Smooth muscle cell (in vitro differentiated cells): ENCODE measurements around the gene CALM3. TPM values are rescaled to one million over a fixed set of nuclear protein-coding genes. Genes with fewer than 3 reads are reported as not detected.

ENCODE experiments used
- DNase-seq: peaks from one replicate; lab custom pipeline; 2025; ENCODE audit not compliant: unreplicated experiment; lab: John Stamatoyannopoulos, UW
- H2AFZ ChIP-seq: fragments of 200-600 bp; sonication (generic); 2 replicates; pipeline ENCODE4 v1.6.0; 2016; ENCODE audit warnings: antibody characterized with exemption, low read depth, mild to moderate bottlenecking
- H3F3A ChIP-seq: fragments of 200-600 bp; sonication (generic); 2 replicates; pipeline ENCODE4 v1.6.0; 2017; ENCODE audit warnings: antibody characterized with exemption, low read depth
- H3K27ac ChIP-seq: fragments of 200-600 bp; sonication (generic); 2 replicates; pipeline ENCODE4 v1.5.1; 2016; ENCODE audit warnings: low read depth, mild to moderate bottlenecking
- H3K27me3 ChIP-seq: fragments of 200-600 bp; sonication (generic); 2 replicates; pipeline ENCODE4 v1.6.1; 2016; ENCODE audit warnings: low read depth, mild to moderate bottlenecking
- H3K36me3 ChIP-seq: fragments of 200-600 bp; sonication (generic); 2 replicates; pipeline ENCODE4 v1.5.1; 2016; ENCODE audit warnings: low read depth
- H3K4me1 ChIP-seq: fragments of 200-600 bp; sonication (generic); 2 replicates; pipeline ENCODE4 v1.5.1; 2016; ENCODE audit warnings: low read depth
- H3K4me2 ChIP-seq: fragments of 200-600 bp; sonication (generic); 2 replicates; pipeline ENCODE4 v1.6.0; 2016; ENCODE audit warnings: mild to moderate bottlenecking
- H3K4me3 ChIP-seq: fragments of 200-600 bp; sonication (generic); 2 replicates; pipeline ENCODE4 v1.5.1; 2016; ENCODE audit warnings: mild to moderate bottlenecking
- H3K79me2 ChIP-seq: fragments of 200-600 bp; sonication (generic); 2 replicates; pipeline ENCODE4 v1.6.0; 2016; ENCODE audit warnings: low read depth, mild to moderate bottlenecking
- H3K9ac ChIP-seq: fragments of 200-600 bp; sonication (generic); 2 replicates; pipeline ENCODE4 v1.6.0; 2016; ENCODE audit warnings: low read depth
- H3K9me3 ChIP-seq: fragments of 200-600 bp; sonication (generic); replicated peaks from 2 replicates; pipeline ENCODE4 v1.5.1; 2016; ENCODE audit warnings: low read depth
- H4K20me1 ChIP-seq: fragments of 200-600 bp; sonication (generic); 2 replicates; pipeline ENCODE4 v1.6.0; 2016; ENCODE audit warnings: low read depth
- WGBS: methylation state at CpG from one replicate; pipeline ENCODE4 v1.1.7; 2016; ENCODE audit warnings: low lambda C conversion rate; 5-methylcytosine and 5-hydroxymethylcytosine counted together
- polyA plus RNA-seq: library from polyadenylated mRNA; unstranded; fragments of >200 nt; fragmentation: Nextera tagmentation; extraction: Ambion mirVana; gene quantifications from 2 replicates; pipeline ENCODE4 v1.2.1, GENCODE V29; 2016
- total RNA-seq: library from RNA; depleted of rRNA; stranded (reverse); fragments of >200 nt; gene quantifications from 2 replicates; pipeline ENCODE4 v1.2.3, GENCODE V29; 2014
- TF ChIP-seq, protein P1 (sequence below): fragments of 200-600 bp; sonication (generic); IDR thresholded peaks from 2 replicates; pipeline ENCODE4 v1.5.1; 2017; ENCODE audit warnings: borderline replicate concordance, mild to moderate bottlenecking, antibody characterized with exemption; ENCODE audit not compliant: insufficient read depth, poor library complexity, severe bottlenecking

Gene CALM3
- total and polyA plus RNA-seq, 2 experiments from 2014 or later = 172 to 183 TPM

GRCh38 chr19:46614114-46614722, 13.1 kb downstream of the CALM3 start:
- no peaks in the 10 kb centered on the region for H3K9me3 ChIP-seq
- DNase-seq = peak; percentile 63
- H3F3A ChIP-seq = peaks cover under 1% of the 10 kb centered on the region
- no peak overlapping the region for H2AFZ ChIP-seq
- no peak overlapping the region for H3K27ac ChIP-seq
- no peak overlapping the region for H3K4me2 ChIP-seq
- H3K27me3 ChIP-seq = no peaks in the 10 kb centered on the region
- H3K36me3 ChIP-seq = no peaks in the 10 kb centered on the region
- H3K4me1 ChIP-seq = no peaks in the 10 kb centered on the region
- TF ChIP-seq, protein P1, sequence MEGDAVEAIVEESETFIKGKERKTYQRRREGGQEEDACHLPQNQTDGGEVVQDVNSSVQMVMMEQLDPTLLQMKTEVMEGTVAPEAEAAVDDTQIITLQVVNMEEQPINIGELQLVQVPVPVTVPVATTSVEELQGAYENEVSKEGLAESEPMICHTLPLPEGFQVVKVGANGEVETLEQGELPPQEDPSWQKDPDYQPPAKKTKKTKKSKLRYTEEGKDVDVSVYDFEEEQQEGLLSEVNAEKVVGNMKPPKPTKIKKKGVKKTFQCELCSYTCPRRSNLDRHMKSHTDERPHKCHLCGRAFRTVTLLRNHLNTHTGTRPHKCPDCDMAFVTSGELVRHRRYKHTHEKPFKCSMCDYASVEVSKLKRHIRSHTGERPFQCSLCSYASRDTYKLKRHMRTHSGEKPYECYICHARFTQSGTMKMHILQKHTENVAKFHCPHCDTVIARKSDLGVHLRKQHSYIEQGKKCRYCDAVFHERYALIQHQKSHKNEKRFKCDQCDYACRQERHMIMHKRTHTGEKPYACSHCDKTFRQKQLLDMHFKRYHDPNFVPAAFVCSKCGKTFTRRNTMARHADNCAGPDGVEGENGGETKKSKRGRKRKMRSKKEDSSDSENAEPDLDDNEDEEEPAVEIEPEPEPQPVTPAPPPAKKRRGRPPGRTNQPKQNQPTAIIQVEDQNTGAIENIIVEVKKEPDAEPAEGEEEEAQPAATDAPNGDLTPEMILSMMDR = peak; percentile 83
- H3K4me3 ChIP-seq = no peak overlapping the region
- H4K20me1 ChIP-seq = peaks cover 1% of the 10 kb centered on the region
- WGBS = 18% methylated on average over 12 of the region's 12 CpGs
- no peak overlapping the region for H3K9ac ChIP-seq
- H3K79me2 ChIP-seq = no peaks in the 10 kb centered on the region

DNA sequence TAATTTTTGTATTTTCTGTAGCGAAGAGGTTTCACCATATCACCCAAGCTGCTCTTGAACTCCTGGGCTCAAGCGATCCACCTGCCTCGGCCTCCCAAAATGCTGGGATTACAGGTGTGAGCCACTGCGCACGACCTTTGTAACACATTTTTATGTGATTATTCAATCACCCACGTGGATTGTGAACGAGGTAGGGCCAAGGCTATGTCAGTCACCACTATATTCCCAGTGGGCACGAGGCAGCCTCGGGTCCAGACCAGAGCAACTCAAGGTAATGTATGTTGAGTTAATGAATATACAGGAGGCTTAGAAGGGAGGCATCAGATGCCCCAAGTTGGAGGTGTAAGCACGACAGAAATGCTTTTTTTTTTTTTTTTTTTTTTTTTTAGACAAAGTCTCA, 14.8 kb downstream of the CALM3 start:
- H3K27ac ChIP-seq = no peak overlapping the region
- no peaks in the 10 kb centered on the region for H3K36me3 ChIP-seq
- TF ChIP-seq, protein P1 = no peak
- no peaks in the 10 kb centered on the region for H4K20me1 ChIP-seq
- H3K4me1 ChIP-seq = peaks cover 5% of the 10 kb centered on the region
- DNase-seq = no peak
- H3K4me2 ChIP-seq = no peak overlapping the region
- H2AFZ ChIP-seq = no peak overlapping the region
- 89% methylated on average over 10 of the region's 10 CpGs for WGBS
- H3K9ac ChIP-seq = no peak overlapping the region
- no peaks in the 10 kb centered on the region for H3K9me3 ChIP-seq
- H3F3A ChIP-seq = no peaks in the 10 kb centered on the region
- H3K79me2 ChIP-seq = no peaks in the 10 kb centered on the region
- H3K27me3 ChIP-seq = no peaks in the 10 kb centered on the region
- H3K4me3 ChIP-seq = no peak overlapping the region

DNA sequence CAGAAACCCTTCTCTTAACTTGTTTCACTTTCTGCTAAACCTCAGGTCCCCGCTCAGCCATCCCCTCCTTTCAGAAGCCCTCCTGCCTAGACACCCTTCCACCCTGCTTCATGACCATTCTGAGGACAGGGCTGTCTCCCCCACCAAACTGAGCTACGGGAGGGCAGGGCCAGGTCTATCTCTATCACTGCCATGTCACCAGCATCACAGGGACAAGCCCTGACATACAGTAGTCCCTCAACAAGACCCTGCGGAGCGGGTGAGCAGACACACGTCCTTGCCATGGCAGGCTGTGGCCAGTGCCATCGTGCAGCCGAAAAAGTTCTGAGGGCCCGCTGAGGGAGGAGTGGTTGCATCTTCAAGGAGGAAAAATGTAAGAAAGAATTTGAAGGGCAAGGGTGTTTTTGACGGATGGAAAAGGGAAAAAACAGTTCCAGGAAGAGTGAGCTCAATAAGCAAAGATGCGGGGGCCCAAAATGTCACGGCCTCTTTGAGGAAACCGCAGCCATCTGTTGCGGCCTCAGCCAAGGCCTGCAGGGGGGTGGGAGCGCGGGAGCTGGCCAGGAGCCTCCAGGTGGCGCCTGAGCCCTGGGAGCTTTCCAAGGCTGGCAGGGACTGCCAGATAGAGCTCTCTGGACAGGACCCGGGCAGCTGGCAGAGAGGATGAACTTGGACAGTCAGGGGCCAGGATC, 15.6 kb downstream of the CALM3 start:
- Histone ChIP-seq H3K9me3 (no peaks in the 10 kb centered on the region), H3K9ac (no peak overlapping the region), H4K20me1 (no peaks in the 10 kb centered on the region), H2AFZ (no peak overlapping the region), H3K4me2 (peak overlapping the region; percentile 15), H3K36me3 (no peaks in the 10 kb centered on the region), H3K27ac (no peak overlapping the region), H3K4me1 (peaks cover 9% of the 10 kb centered on the region), H3K27me3 (no peaks in the 10 kb centered on the region), H3F3A (no peaks in the 10 kb centered on the region), H3K4me3 (no peak overlapping the region), H3K79me2 (no peaks in the 10 kb centered on the region)
- DNase-seq = peak; percentile 22
- WGBS = 46% methylated on average over 17 of the region's 17 CpGs
- TF ChIP-seq, protein P1 = peak; percentile 36
